Measurements from ENCODE around the gene TERF2IP.

TERF2IP gene

GRCh38 chr16:75640598-75640997, 7.0 kb upstream of the TERF2IP start:
- TF ChIP-seq HOXC10 (CRISPR knock-in tag; IDR thresholded peaks at IDR 0.05): no peak
- TF ChIP-seq ZNF768 (tag by site-specific recombination; IDR thresholded peaks at IDR 0.05): no peak
- TF ChIP-seq YY1 (tag by site-specific recombination; IDR thresholded peaks at IDR 0.05): no peak
- no peak for TF ChIP-seq ZNF175 (tag by site-specific recombination; IDR thresholded peaks at IDR 0.05)
- no peak for TF ChIP-seq ZNF138 (tag by site-specific recombination; IDR thresholded peaks at IDR 0.05; ENCODE audit: borderline replicate concordance)
- TF ChIP-seq OSR2 (tag by site-specific recombination; IDR thresholded peaks at IDR 0.05): no peak
- 0 out of 2 replicates have a peak, but pooled peaks have one; percentile 17 for TF ChIP-seq KLF1 (tag by site-specific recombination; IDR thresholded peaks at IDR 0.05)
- no peak for TF ChIP-seq GLI4 (tag by site-specific recombination; IDR thresholded peaks at IDR 0.05)
- no peak for TF ChIP-seq ZXDB (tag by site-specific recombination; IDR thresholded peaks at IDR 0.05)
- no peak for TF ChIP-seq ZNF133 (tag by site-specific recombination; IDR thresholded peaks at IDR 0.05)
- TF ChIP-seq ZBTB44 (tag by site-specific recombination; IDR thresholded peaks at IDR 0.05): no peak
- TF ChIP-seq SP7 (tag by site-specific recombination; IDR thresholded peaks at IDR 0.05): no peak
- TF ChIP-seq ZNF169 (tag by site-specific recombination; IDR thresholded peaks at IDR 0.05): no peak
- TF ChIP-seq ZNF266 (tag by site-specific recombination; IDR thresholded peaks at IDR 0.05; ENCODE audit: low read depth): no peak
- TF ChIP-seq PRDM6 (tag by site-specific recombination; IDR thresholded peaks at IDR 0.05): no peak
- no peak for TF ChIP-seq ZNF529 (tag by site-specific recombination; IDR thresholded peaks at IDR 0.05; ENCODE audit: insufficient replicate concordance)
- TF ChIP-seq ZBTB17 (tag by site-specific recombination; IDR thresholded peaks at IDR 0.05): no peak
- TF ChIP-seq ZSCAN30 (tag by site-specific recombination; IDR thresholded peaks at IDR 0.05): 0 out of 2 replicates have a peak, but pooled peaks have one; percentile 17
- Histone ChIP-seq H3K9me3 (ENCODE audit: control insufficient read depth, insufficient read depth, low read depth, low read length) (no peaks in the 10 kb centered on the region), H3K4me1 (ENCODE audit: control insufficient read depth, insufficient read depth, low read length) (no peaks in the 10 kb centered on the region), H3K27ac (ENCODE audit: extremely low read depth, low read depth, low read length) (no peak overlapping the region), H3K4me3 (ENCODE audit: low read depth, low read length) (no peak overlapping the region), H3K36me3 (ENCODE audit: control insufficient read depth in 2 of 2, insufficient read depth in 1 of 2, low read length in 2 of 2) (peaks cover 48 to 90% of the 10 kb centered on the region in 2 experiments)
- CTCF ChIA-PET: no interaction called here
- POLR2A ChIA-PET: no interaction called here

GRCh38 chr16:75644240-75645012, 3.1 kb upstream of the TERF2IP start:
- H3K27ac ChIP-seq (ENCODE audit: extremely low read depth, low read depth, low read length): no peak overlapping the region
- CTCF ChIA-PET: no interaction called here
- H3K9me3 ChIP-seq (ENCODE audit: control insufficient read depth, insufficient read depth, low read depth, low read length): no peaks in the 10 kb centered on the region
- peaks cover 21 to 58% of the 10 kb centered on the region in 2 experiments for H3K36me3 ChIP-seq (ENCODE audit: control insufficient read depth in 2 of 2, insufficient read depth in 1 of 2, low read length in 2 of 2)
- no peak overlapping the region for H3K4me3 ChIP-seq (ENCODE audit: low read depth, low read length)
- POLR2A ChIA-PET: no interaction called here
- H3K4me1 ChIP-seq (ENCODE audit: control insufficient read depth, insufficient read depth, low read length): peaks cover 3% of the 10 kb centered on the region; the same call in 1 of the 2 replicates
- no peak for TF ChIP-seq ZNF138 (tag by site-specific recombination; IDR thresholded peaks at IDR 0.05; ENCODE audit: borderline replicate concordance)
- no peak for TF ChIP-seq SP2 (tag by site-specific recombination; IDR thresholded peaks at IDR 0.05)
- TF ChIP-seq ZSCAN30 (tag by site-specific recombination; IDR thresholded peaks at IDR 0.05): no peak
- TF ChIP-seq REST (tag by site-specific recombination; IDR thresholded peaks at IDR 0.05): no peak
- no peak for TF ChIP-seq KLF8 (tag by site-specific recombination; IDR thresholded peaks at IDR 0.05)
- TF ChIP-seq TSHZ1 (tag by site-specific recombination; IDR thresholded peaks at IDR 0.05; ENCODE audit: borderline replicate concordance): no peak
- TF ChIP-seq INSM2 (tag by site-specific recombination; IDR thresholded peaks at IDR 0.05): no peak

All from HEK293 (cell line).